ENCODE results near the gene PRKAR2B. TPM values are rescaled to one million over a fixed set of nuclear protein-coding genes. Genes with fewer than 3 reads are reported as not detected.

The PRKAR2B gene
- total and polyA plus RNA-seq, 2 donors (not counting 1 experiment from before 2014, with no cell fraction given): 0.07 to 0.81 TPM

DNA sequence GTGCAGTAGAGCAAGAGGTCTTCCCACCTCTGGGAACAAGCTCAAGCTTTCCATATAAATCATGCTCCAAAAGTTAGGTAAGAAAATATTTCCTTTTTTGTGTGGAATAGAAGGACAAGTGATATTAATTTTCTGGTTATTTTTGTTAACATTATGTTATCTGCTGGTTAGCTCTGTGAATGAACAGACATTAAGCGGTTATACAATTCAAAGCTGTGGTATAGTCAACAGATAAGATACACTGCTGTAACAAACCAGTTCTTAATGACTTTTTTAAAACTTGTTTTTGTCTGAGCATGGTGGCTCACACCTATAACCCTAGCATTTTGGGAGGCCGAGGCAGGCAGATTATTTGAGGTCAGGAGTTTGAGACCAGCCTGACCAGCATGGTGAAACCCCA, 43.0 kb upstream of the PRKAR2B start:
- DNase-seq (no peak), ATAC-seq (ENCODE audit: low read depth) (no peak)
- TF ChIP-seq, protein P1, sequence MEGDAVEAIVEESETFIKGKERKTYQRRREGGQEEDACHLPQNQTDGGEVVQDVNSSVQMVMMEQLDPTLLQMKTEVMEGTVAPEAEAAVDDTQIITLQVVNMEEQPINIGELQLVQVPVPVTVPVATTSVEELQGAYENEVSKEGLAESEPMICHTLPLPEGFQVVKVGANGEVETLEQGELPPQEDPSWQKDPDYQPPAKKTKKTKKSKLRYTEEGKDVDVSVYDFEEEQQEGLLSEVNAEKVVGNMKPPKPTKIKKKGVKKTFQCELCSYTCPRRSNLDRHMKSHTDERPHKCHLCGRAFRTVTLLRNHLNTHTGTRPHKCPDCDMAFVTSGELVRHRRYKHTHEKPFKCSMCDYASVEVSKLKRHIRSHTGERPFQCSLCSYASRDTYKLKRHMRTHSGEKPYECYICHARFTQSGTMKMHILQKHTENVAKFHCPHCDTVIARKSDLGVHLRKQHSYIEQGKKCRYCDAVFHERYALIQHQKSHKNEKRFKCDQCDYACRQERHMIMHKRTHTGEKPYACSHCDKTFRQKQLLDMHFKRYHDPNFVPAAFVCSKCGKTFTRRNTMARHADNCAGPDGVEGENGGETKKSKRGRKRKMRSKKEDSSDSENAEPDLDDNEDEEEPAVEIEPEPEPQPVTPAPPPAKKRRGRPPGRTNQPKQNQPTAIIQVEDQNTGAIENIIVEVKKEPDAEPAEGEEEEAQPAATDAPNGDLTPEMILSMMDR (IDR thresholded peaks at IDR 0.05): no peak
- TF ChIP-seq EZH2 (IDR thresholded peaks at IDR 0.05; ENCODE audit: borderline replicate concordance, insufficient read depth, low read depth, low read length, poor library complexity, severe bottlenecking): no peak
- H3K4me1 ChIP-seq (ENCODE audit: control insufficient read depth in 2 of 2, insufficient read depth in 2 of 2, low read length in 2 of 2): no peaks in the 10 kb centered on the region
- no peak overlapping the region for H2AFZ ChIP-seq (ENCODE audit: insufficient read depth, low read depth, low read length, poor library complexity, severe bottlenecking)
- intact Hi-C loops (cut with micrococcal nuclease): no loop called here
- H3K36me3 ChIP-seq (replicated peaks in 1 of 2; ENCODE audit: control extremely low read depth in 1 of 2, control insufficient read depth in 1 of 2, extremely low read depth in 1 of 2, insufficient read depth in 2 of 2, low read length in 1 of 2): no peaks in the 10 kb centered on the region
- ChIA-PET CTCF (no interaction called here), POLR2A (no interaction called here)
- no peaks in the 10 kb centered on the region for H3K79me2 ChIP-seq (ENCODE audit: control insufficient read depth, insufficient read depth, low read length)
- no peak overlapping the region for H3K9ac ChIP-seq (ENCODE audit: low read length)
- H3K4me2 ChIP-seq (replicated peaks; ENCODE audit: low read depth, low read length, poor library complexity, severe bottlenecking): no peak overlapping the region
- H4K20me1 ChIP-seq (ENCODE audit: control insufficient read depth, insufficient read depth, low read length, poor library complexity, severe bottlenecking): no peaks in the 10 kb centered on the region
- Mint-ChIP-seq H3K9me3 (ENCODE audit: insufficient read depth) (no peaks in the 10 kb centered on the region), H3K4me3 (no peak overlapping the region), H3K27ac (no peak overlapping the region), H3K27me3 (peaks cover 10% of the 10 kb centered on the region), H3K4me1 (no peaks in the 10 kb centered on the region)
- WGBS (ENCODE audit: insufficient coverage): no CpG with 5 or more reads among the region's 2 CpGs
- no peak overlapping the region for H3K27ac ChIP-seq (ENCODE audit: low read length in 2 of 2)
- no peaks in the 10 kb centered on the region for H3K27me3 ChIP-seq (replicated peaks in 1 of 4; ENCODE audit: control extremely low read depth in 1 of 4, control insufficient read depth in 3 of 4, insufficient read depth in 4 of 4, low read length in 3 of 4)
- no peaks in the 10 kb centered on the region for H3K9me3 ChIP-seq (ENCODE audit: control extremely low read depth in 1 of 3, control insufficient read depth in 2 of 3, insufficient read depth in 1 of 3, low read length in 2 of 3)
- H3K4me3 ChIP-seq (ENCODE audit: control extremely low read depth in 1 of 5, extremely low read depth in 1 of 5, insufficient read depth in 1 of 5, low read depth in 2 of 5, low read length in 4 of 5): no peak overlapping the region

DNA sequence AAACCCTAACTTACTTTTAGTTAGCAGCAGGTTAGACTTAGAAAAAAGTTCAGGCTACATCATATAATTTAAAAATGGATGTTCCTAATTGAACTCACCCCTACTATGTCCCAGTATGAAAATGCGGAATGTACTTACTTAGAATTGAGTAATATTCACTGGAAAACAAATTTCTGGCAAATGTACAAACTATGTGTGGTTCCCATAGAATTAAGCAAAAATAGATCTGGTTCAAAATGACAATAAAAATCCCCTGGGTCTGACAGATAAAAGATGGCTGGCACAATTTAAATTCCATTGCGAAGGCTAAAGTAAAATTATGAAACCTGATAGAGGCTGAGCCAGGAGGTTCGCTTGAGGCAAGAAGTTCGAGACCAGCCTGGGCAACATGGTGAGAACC, 42.4 kb upstream of the PRKAR2B start:
- ChIA-PET POLR2A (no interaction called here), CTCF (no interaction called here)
- H3K4me3 Mint-ChIP-seq: no peak overlapping the region
- H3K9me3 Mint-ChIP-seq (ENCODE audit: insufficient read depth): no peaks in the 10 kb centered on the region
- H3K27me3 Mint-ChIP-seq: peaks cover 9% of the 10 kb centered on the region
- TF ChIP-seq, protein P1 (IDR thresholded peaks at IDR 0.05): no peak
- TF ChIP-seq EZH2 (IDR thresholded peaks at IDR 0.05; ENCODE audit: borderline replicate concordance, insufficient read depth, low read depth, low read length, poor library complexity, severe bottlenecking): no peak
- no peaks in the 10 kb centered on the region for H3K27me3 ChIP-seq (replicated peaks in 1 of 4; ENCODE audit: control extremely low read depth in 1 of 4, control insufficient read depth in 3 of 4, insufficient read depth in 4 of 4, low read length in 3 of 4)
- no peaks in the 10 kb centered on the region for H3K79me2 ChIP-seq (ENCODE audit: control insufficient read depth, insufficient read depth, low read length)
- no peaks in the 10 kb centered on the region for H3K36me3 ChIP-seq (replicated peaks in 1 of 2; ENCODE audit: control extremely low read depth in 1 of 2, control insufficient read depth in 1 of 2, extremely low read depth in 1 of 2, insufficient read depth in 2 of 2, low read length in 1 of 2)
- no peaks in the 10 kb centered on the region for H3K4me1 ChIP-seq (ENCODE audit: control insufficient read depth in 2 of 2, insufficient read depth in 2 of 2, low read length in 2 of 2)
- no peak overlapping the region for H3K4me3 ChIP-seq (ENCODE audit: control extremely low read depth in 1 of 5, extremely low read depth in 1 of 5, insufficient read depth in 1 of 5, low read depth in 2 of 5, low read length in 4 of 5)
- intact Hi-C loops (cut with micrococcal nuclease): no loop called here
- H3K4me2 ChIP-seq (replicated peaks; ENCODE audit: low read depth, low read length, poor library complexity, severe bottlenecking): no peak overlapping the region
- H3K9me3 ChIP-seq (ENCODE audit: control extremely low read depth in 1 of 3, control insufficient read depth in 2 of 3, insufficient read depth in 1 of 3, low read length in 2 of 3): no peaks in the 10 kb centered on the region
- ATAC-seq (ENCODE audit: low read depth): no peak
- no CpG with 5 or more reads among the region's 4 CpGs for WGBS (ENCODE audit: insufficient coverage)
- no peak overlapping the region for H3K27ac ChIP-seq (ENCODE audit: low read length in 2 of 2)
- no peak overlapping the region for H3K27ac Mint-ChIP-seq
- no peak for DNase-seq
- no peaks in the 10 kb centered on the region for H3K4me1 Mint-ChIP-seq
- no peak overlapping the region for H3K9ac ChIP-seq (ENCODE audit: low read length)
- no peaks in the 10 kb centered on the region for H4K20me1 ChIP-seq (ENCODE audit: control insufficient read depth, insufficient read depth, low read length, poor library complexity, severe bottlenecking)
- no peak overlapping the region for H2AFZ ChIP-seq (ENCODE audit: insufficient read depth, low read depth, low read length, poor library complexity, severe bottlenecking)
